HG02610 (cell line): ENCODE data around the gene RNF169.
"Not testable (repeated sequence)": the region's sequence is repeated elsewhere in the genome, so short reads cannot be mapped to it uniquely, and the experiment has no call there.

ENCODE experiments used
- ATAC-seq: cut with Tn5 transposase; IDR thresholded peaks from one replicate; pipeline ENCODE4 v1.9.1; 2021; ENCODE audit warnings: mild to moderate bottlenecking, moderate library complexity; ENCODE audit not compliant: unreplicated experiment

Gene RNF169

GRCh38 chr11:74819400-74819799, 70.8 kb downstream of the RNF169 start:
- ATAC-seq, result no peak

- no peak for ATAC-seq
These were observed 72.1 kb downstream of the RNF169 start for GRCh38 chr11:74820763-74821162.

GRCh38 chr11:74822170-74822569, 73.5 kb downstream of the RNF169 start:
- no peak for ATAC-seq

GRCh38 chr11:74824285-74824982, 75.8 kb downstream of the RNF169 start:
- ATAC-seq, result no peak

- ATAC-seq, result not testable (repeated sequence)
These were observed 76.9 kb downstream of the RNF169 start for GRCh38 chr11:74825596-74825995.

GRCh38 chr11:74826901-74827300, 78.3 kb downstream of the RNF169 start:
- ATAC-seq, result no peak

GRCh38 chr11:74837191-74837590, 88.5 kb downstream of the RNF169 start:
- no peak for ATAC-seq

- no peak for ATAC-seq
These were observed 89.5 kb downstream of the RNF169 start for GRCh38 chr11:74838188-74838587.

GRCh38 chr11:74839446-74839845, 90.8 kb downstream of the RNF169 start:
- ATAC-seq, result no peak

- ATAC-seq, result no peak
These were observed 91.3 kb downstream of the RNF169 start for GRCh38 chr11:74839971-74840370.

GRCh38 chr11:74840486-74840885, 91.8 kb downstream of the RNF169 start:
- ATAC-seq, result no peak

GRCh38 chr11:74842967-74843366, 94.3 kb downstream of the RNF169 start:
- no peak for ATAC-seq

- no peak for ATAC-seq
These were observed 95.4 kb downstream of the RNF169 start for GRCh38 chr11:74844072-74844471.

- no peak for ATAC-seq
These were observed 96.2 kb downstream of the RNF169 start for GRCh38 chr11:74844865-74845264.

GRCh38 chr11:74845978-74846517, 97.4 kb downstream of the RNF169 start:
- no peak for ATAC-seq

GRCh38 chr11:74846770-74847169, 98.1 kb downstream of the RNF169 start:
- no peak for ATAC-seq

GRCh38 chr11:74847395-74847794, 98.7 kb downstream of the RNF169 start:
- ATAC-seq, result no peak

GRCh38 chr11:74847895-74848294, 99.2 kb downstream of the RNF169 start:
- ATAC-seq, result no peak

GRCh38 chr11:74849525-74850391, 101.1 kb downstream of the RNF169 start:
- no peak for ATAC-seq

GRCh38 chr11:74853223-74853622, 104.6 kb downstream of the RNF169 start:
- no peak for ATAC-seq

GRCh38 chr11:74860743-74861142, 112.1 kb downstream of the RNF169 start:
- no peak for ATAC-seq

- no peak for ATAC-seq
These were observed 114.8 kb downstream of the RNF169 start for GRCh38 chr11:74863410-74863809.
